Stimulated activated naive CD4-positive, alpha-beta T cell treated with Interleukin-2 at 50 U/mL for 16 hours (primary cell): ENCODE results near the gene SLC35F1.

Experiments used
- DNase-seq: peaks from one replicate; lab custom pipeline; 2025; lab: John Stamatoyannopoulos, UW

Gene SLC35F1

DNA sequence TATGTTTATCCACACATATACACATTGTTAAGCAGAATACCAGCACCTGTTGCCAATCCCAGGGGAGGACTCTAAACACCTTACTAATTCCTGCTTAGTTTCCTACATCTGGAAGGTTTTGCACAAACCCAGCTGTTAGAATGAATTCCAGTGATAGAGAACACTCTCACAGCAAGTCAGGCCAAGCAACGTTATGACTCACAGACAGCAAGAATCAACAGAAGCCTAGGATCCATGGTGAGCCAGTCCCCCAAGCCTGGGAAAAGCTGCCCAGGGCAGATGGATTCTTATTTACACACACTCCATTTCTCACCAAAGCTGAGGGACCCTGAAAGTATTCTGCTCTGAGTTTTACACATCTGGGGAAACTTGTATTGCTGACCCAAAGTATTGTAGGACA is 291.7 kb downstream of the SLC35F1 start:
- no peak for DNase-seq

DNA sequence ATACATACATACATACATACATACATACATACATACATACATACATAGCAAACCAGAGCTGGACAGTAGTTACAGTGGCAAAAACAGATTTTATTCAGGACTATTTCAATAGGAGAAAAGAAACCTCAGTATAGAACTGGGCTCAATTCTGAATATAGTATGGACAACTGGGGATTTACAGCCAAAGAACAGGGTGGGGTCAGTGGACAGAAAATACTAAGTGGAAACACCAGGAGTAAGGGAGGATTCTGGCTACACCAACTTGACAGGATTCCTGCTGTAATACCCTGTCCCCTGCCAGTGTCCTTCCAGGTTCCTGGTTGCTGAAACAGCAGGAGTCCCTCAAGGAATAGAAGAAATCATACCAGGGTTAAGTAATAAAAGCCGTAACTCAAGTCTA is 293.1 kb downstream of the SLC35F1 start:
- no peak for DNase-seq

DNA sequence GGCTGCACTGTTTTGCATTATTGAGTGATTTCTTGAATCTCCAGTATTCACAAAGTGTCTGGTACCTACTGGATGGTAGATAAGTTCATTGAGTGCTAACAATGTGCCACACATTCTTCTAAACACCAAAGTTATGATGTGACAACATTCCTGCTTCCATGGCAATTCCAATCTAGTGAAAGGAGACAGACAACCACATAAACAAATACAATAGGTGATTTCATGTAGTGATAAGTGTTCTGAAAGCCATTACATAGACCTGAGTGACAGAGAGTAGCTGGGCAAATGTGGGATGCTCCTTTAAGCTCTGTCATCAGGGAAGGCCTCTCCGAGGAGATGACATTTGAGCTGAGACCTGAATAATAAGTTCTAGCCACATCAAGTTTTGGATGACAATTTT is 295.5 kb downstream of the SLC35F1 start:
- DNase-seq, result no peak

DNA sequence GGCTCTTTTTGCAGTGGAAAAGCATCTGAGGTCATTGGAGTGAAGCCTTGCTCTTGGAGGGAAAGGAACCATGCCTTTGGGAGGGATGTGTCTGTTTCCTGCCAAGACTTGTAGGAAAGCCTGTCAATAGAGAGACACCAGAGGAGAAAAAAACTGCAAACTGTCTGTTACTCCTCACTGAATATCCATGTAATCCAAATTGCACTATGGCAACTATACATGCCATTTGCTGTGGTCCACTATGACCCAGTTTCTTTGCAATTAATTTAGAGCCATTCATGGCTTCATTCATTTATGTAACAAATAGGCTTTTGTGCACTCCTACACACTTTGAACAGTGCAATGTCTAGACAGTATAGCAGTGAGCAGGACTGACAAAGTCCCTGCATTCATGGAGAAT is 296.5 kb downstream of the SLC35F1 start:
- no peak for DNase-seq

DNA sequence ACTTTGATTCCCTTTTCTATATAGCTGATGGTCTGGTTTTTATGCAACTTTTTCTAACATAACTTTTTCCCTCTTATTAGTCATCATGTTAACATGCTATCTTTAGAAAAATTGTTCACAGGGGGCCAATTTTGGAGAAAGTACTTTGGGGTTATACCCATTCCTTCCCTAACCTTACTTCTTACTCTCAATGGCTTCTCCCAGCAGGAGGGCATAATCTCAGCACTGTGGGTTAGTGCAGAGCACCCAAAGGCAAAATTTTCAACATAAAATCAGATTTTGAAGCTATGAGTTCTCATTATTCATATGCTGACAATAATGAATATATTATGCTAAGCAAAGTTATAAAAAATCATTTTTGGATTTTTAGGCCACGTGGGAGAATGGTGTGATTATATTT is 299.2 kb downstream of the SLC35F1 start:
- DNase-seq, result no peak

DNA sequence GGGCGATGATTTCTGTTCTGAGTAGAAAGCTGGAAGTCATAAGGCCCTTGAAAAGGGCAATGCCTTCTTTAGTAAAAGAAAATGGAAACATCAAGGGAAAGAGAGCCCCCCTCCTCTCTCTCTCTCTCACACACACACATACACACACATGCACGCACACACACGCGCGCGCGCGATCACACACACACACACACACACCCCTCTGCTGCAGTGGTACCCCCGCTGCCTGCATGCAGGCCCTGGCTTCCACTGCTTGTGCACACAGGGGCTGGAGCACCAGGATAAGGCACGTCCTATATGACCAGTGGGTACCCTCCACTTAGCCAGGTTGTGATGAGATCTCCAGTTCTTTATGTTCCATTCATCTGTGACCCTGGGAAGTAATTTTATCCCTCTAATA is 300.9 kb downstream of the SLC35F1 start:
- DNase-seq, result no peak

DNA sequence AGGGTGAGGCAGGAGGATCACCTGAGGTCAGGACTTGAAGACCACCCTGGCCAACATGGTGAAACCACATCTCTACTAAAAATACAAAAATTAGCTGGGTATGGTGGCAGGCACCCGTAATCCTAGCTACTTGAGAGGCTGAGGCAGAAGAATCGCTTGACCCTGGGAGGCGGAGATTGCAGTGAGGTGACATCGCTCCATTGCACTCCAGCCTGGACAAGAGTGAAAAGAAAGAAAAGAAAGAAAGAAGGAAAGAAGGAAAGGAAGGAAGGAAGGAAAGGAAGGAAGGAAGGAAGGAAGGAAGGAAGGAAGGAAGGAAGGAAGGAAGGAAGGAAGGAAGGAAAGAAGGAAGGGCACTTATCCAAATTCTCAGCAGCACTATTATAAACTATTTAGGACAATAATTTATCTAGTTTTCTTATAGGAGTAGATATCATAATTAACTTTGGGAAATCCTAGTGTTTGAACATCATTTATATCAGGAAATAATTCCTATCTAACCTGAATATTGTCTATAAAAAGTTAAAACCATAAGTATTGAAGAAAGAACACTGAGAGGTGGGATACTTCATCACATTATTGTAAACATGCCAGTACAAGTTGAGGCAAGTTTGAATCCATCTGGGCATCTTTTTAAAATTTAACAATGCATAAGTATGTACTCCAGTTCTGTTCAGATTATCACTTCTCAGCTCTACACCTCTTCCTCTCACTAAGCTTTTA is 305.5 kb downstream of the SLC35F1 start:
- no peak for DNase-seq

DNA sequence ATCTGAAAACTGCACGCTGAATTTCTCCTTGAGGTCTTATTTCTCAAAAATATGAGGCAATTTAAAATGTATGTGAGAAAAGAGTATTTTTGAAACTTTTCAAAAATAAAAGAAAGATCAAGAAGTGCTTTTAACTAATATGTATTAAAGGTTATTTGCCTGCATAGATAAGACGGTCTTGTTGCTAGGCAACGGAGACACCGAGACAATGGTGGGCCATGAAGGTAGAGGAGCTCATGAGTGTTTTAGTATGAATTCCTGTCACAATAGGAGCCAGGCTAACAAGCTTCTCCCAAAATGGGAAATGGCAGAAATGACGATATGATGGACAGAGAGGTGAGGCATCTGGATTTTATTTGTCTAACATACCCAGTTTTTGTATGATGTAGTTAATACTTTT is 308.2 kb downstream of the SLC35F1 start:
- no peak for DNase-seq

DNA sequence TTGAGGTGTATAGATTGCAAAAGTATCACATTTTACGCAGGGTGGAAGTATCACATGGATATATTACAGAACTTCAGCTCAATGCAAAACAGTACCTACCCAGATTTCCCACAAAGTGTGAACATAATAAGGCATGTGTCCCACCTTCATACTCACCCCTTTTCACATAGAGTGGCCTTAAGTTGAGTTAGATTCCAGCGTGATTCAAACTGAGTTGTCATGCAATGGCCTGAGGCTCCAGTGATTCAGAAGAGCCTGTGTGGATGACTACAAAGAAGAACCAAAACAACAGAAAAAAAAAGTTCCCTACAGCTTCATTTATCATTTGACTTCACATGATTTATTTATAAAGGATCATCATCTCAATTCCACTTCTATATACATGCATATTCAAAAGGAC is 309.7 kb downstream of the SLC35F1 start:
- DNase-seq, result no peak

DNA sequence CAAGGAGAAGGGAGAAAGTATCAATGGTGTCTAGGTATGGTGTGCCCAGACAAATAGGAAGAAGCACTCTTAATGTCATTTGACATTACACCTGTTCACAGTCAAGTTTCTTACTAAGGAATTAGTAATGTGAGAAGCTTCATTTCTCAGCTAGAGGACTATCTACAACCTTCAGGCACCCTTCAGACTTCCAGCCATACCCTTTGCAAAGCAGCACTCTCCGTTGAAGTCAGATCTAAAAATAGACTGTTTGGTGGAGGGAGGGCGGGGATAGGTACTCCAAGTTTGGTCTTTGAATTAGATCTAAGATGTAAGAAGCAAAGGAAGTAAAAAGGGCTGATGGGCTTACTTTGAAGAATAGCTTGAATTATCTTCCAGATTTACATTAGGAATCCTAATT is 311.1 kb downstream of the SLC35F1 start:
- no peak for DNase-seq

DNA sequence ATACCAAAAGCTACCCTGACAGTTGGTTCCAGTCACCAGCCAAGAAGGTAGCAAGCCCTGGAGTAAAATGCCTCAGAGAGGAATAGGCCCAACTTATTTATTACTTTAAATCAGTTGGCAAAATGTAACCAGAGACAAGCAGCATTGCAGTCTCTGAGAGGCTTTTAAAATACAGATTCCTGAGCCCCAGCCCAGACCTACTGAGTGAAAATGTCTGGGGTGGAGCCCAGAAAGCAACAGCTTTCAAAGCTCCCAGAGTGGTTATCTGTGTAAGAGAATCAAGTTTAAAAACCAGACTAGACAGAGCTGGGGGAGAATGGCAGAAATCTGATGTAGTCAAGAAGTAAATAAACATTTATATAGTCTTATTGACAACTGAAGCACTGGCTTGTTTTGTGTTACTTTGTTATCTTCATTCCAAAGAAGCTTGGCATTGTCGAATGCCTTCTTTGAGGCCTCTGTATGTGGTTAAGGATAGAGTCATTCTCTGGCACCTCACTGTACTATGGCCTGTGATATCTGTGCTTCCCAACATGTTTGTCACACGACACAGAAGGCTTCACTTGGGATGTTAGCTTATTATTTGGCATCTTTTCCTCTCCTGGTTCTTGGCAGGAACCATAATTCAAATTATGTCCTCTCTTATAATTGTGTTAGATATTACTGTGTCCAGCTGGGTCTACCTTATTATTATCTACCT is 313.5 kb downstream of the SLC35F1 start:
- no peak for DNase-seq

DNA sequence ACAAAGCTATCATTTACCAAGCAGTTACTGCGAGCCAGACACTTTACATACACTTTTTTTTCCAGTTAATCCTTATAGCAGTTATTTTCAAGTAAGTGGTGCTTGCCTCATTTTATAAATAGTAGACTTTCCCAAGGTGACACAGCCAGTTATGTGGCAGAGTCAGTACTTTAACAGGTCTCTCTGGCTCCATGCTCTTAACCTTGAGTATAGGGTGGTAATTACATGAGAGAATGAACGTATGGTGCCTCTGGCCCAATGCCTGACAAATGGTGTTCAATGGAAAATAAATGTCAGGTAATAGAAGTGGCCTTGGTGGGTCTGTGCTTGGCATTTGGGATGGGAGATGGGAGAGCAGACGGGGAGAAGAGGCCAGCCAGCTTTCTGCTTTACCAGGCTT is 316.3 kb downstream of the SLC35F1 start:
- DNase-seq, result no peak

DNA sequence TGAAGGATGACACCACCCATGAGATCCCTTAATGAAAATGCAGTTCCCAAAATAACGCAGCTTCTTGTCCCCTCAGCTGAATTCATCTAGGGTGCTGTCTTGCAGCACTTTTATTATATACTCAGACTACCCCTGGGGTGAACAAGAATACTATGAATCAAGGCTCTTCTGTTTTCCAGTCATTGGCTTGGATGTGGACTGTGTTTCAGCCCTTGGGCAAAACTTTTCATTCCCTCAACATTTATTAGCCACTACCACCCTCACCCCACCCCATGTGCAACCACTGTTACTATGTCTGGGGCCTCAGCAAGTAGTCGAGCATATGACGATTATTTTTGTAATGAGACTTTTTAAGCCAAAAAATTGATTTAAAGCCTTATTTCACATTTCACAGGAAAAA is 321.8 kb downstream of the SLC35F1 start:
- DNase-seq, result no peak

DNA sequence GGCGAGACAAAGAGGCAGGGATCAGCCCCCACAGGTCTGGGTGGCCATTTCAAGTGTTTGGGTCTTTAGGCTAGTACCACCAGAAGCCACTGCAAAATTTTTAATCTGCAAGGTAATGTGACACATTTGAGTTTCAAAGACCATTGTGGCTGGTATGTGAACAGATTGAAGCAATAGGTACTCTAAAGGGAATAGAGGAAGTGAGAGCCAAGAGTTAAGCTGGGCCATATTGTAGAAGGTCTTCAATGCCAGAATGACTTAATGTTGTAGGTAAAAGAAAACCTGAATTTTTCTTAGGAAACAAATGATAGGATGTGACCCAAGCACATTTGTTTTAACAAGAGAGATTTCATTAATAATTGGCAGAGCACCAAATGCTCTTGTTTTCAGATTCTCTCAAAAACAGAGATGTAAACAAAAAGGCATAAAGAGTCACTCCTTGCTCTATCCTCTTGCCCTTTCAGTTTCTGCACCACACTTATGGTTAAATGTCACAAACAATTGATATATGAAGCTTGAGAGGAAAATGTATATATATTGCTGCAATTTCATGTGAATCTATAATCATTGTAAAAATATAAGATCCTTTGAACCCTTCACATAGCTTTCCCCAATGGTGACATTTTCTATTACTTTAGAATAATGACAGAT is 333.9 kb downstream of the SLC35F1 start:
- no peak for DNase-seq

DNA sequence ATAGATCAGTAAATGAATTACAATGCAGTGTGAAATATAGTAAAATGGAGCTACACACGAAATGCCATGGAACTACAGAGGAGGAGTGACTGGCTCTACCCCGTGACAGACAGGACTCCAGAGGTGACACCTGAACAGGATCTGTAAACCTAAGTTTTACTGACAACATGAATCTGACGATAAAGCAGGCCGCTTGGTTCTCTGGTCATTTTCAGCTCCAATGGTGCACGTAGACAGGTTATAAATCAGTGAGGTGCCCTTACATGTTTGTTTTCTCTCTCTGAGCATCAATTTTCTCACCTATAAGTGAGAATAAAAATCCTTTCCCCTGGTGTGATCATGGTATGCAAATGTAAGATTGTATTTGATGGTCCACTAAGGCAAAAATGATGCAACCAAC is 339.3 kb downstream of the SLC35F1 start:
- no peak for DNase-seq

DNA sequence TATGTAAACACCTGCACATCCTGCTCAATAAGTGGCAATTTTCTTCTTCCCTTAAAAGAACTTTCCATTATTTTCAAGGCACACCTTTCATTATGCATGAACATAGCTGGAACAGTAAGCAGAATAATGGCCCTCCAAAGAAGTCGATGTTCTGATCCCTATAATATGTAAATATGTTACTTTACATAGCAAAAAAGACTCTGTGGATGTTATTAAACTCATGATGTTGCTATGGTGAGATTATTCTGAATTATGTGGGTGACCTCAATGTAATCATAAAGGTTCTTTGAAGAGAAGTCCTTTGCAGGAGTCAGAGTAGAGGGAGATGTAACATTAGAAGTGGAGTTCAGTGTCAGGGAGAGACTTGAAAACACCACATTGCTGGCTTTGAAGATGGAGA is 341.1 kb downstream of the SLC35F1 start:
- DNase-seq, result no peak

DNA sequence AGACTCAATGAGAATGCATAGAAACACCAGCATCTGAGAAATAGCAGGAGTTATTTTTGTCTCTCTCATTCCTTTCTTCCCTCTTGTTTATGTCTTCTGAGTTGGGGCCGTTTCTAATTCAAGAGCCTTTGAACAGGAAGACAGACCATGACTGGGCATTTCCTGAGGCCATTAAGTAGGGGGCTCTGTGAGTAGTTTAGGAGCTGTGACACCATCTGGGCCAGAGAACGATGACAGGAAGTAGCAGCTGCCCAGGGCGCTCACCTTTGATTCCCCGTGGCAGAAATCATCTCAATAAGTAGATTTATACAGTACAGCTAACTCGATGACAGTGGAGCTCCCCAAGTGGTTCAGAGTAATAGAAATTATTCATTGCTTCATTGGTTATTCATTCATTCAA is 342.6 kb downstream of the SLC35F1 start:
- no peak for DNase-seq

DNA sequence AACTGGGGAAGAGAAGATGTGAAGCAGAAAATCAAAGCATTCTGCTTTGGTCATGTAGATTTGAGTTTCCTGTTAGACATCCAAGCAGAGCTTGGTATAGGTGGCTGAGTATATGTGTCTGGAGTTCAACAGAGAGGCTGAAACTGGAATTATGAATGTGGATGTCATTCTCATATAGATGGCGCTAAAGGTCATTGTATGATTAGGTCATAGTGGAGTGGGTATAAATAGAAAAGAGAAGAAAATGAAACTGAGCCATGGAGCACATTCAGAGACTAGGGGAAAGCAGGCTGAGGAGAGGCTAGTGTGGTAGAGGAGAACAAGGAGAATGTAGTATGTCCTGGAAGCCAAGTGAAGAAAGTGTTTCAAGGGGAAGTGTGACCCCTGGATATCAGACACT is 345.4 kb downstream of the SLC35F1 start:
- DNase-seq, result no peak

DNA sequence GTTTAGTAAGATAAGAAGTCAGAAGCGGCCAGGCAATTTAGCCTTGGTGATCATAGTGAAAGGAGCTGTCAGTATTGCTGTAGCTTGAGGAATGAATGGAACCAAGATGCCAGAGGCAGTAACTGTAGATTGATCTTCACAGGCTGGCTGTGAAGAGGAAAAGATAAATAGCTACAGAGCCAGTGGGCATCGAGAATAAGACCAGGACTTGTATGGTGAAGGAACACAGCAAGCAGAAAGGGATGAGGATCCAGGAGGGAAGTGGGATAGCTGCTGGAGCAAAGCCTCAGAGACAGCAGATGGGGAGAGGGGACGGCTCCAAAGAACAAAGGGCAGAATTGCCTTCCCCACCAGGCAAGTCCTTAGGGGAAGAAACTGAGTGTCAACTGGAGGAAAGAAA is 346.7 kb downstream of the SLC35F1 start:
- DNase-seq, result no peak

DNA sequence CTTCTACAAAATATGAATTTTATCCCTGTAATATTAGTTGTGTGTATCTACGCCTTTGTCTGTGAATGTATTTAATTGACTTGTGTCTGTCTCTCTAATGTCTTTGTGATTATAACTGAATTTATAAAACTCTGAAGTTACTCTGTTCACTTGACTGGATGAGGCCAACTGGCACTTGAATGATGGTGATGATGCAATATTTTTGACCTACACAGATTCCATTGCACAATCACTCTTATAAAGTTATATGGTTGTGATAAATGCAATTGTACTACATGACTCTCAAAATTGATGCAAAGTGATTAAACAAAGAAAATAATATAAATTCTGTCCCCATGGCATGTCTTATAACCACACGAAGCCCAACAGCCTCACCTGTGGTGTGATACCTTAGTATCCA is 353.8 kb downstream of the SLC35F1 start:
- DNase-seq, result no peak

DNA sequence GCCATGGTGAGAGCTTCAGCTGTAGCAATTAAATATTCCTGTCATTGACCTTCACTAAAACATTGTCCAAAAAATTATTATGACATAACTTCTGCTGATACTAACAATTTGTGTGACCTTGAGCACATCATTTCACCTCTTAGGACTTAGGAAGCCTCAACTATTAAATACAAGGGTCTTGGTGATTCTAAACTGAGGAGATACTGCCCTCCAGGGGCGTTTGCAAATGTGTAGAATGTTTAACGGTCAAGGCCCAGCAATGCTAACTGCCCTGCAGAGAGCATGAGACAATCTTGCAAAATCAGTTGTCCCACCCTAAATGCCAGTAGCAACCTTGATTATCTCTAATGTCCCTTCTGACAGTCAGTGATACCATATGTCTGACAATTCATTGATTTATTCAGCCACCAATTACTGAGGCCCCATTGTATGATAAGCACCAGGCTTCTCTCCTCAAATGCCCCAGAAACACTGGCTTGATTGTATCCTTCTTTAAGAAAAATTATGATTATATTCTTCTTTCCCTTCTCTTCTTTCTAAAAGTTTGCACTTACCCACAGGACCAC is 356.9 kb downstream of the SLC35F1 start:
- no peak for DNase-seq

DNA sequence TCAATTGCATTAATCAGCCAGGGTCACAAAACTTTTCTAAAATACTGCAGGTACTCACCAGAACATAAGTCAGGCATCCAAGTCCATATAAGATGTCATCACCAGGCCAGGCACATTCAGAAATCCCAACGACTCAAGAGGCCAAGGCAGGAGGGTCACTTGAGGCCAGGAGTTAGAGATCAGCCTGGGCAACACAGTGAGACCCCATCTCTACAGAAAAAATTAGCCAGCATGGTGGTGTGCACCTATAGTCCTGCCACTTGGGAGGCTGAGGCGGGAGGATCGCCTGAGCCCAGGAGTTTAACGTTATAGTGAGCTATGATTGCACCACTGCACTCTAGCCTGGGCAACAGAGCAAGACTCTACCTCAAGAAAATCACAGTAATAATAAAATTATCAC is 362.6 kb downstream of the SLC35F1 start:
- DNase-seq, result no peak

DNA sequence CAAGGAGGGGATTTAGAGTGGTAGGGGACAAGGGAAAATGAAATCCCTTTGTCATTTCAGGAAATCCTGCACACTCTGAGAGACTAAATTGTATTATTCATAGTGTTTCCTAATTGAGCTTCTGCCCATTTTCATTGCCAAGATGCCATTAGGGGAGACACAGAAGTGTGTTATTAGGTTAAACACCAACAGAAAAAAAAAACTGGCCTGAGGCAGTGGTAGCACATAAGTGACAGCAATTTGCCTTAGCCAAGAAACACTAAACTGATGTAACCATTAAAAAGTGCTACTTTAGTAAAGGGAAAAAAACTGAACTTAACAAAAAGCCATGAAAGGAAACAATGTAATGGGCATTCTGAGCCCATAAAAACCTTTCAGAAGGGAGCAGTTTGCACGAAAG is 370.6 kb downstream of the SLC35F1 start:
- DNase-seq, result no peak
